Astrocyte (in vitro differentiated cells and primary cell): ENCODE data around the gene RAMAC.

Experiments used
- EZH2 ChIP-seq: IDR thresholded peaks from 2 replicates; pipeline ENCODE4 v1.6.1; 2012; ENCODE audit warnings: mild to moderate bottlenecking, low read length, inconsistent platforms; ENCODE audit not compliant: insufficient read depth
- TF ChIP-seq, protein P1 (sequence below): IDR thresholded peaks from 2 replicates; pipeline ENCODE4 v1.5.1; 2011; ENCODE audit warnings: low read depth, mild to moderate bottlenecking, inconsistent platforms, low read length, moderate library complexity; ENCODE audit not compliant: insufficient read depth

DNA sequence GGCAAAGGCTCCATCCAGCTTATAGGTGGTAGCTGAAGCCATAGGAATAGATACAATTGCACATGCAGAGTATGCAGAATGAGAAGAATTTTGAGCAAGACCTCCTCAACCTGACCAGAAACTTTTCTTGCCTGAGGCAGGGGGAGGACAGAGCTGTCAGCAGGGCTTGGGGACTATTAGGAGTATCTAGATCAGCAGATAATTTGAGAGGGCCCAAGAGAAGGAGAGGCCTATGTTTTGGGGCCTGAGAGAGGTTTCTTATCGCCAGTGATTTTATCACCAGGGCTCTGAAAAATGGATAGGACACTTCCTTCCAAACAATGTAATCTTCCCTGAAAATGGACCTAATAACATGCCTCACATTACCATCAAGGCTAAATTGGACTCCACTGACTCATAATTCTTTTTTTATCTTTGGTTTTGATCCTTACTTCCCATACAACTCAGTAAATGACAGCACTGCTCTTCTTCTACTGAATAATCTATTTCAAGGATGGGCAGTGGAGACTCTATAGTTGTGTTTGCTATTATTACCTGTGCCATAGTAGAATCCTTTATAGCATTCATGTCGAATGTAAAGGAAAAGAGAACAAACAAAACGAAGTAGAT, 15.8 kb upstream of the RAMAC start:
- TF ChIP-seq, protein P1, sequence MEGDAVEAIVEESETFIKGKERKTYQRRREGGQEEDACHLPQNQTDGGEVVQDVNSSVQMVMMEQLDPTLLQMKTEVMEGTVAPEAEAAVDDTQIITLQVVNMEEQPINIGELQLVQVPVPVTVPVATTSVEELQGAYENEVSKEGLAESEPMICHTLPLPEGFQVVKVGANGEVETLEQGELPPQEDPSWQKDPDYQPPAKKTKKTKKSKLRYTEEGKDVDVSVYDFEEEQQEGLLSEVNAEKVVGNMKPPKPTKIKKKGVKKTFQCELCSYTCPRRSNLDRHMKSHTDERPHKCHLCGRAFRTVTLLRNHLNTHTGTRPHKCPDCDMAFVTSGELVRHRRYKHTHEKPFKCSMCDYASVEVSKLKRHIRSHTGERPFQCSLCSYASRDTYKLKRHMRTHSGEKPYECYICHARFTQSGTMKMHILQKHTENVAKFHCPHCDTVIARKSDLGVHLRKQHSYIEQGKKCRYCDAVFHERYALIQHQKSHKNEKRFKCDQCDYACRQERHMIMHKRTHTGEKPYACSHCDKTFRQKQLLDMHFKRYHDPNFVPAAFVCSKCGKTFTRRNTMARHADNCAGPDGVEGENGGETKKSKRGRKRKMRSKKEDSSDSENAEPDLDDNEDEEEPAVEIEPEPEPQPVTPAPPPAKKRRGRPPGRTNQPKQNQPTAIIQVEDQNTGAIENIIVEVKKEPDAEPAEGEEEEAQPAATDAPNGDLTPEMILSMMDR = no peak
- no peak for TF ChIP-seq EZH2
